Muscle of leg (tissue), 11 donors: Measurements from ENCODE around the gene GPC1. TPM values are rescaled to one million over a fixed set of nuclear protein-coding genes. Genes with fewer than 3 reads are reported as not detected.

ENCODE experiments used
- DNase-seq: peaks from one replicate; pipeline ENCODE4 v3.0.0; 2013
- H3K27ac ChIP-seq: one replicate; pipeline ENCODE4 v1.5.1; 2013; ENCODE audit warnings: mild to moderate bottlenecking, low read length, control low read depth
- H3K27me3 ChIP-seq: one replicate; pipeline ENCODE4 v1.6.1; 2013; ENCODE audit warnings: low read length; ENCODE audit not compliant: control insufficient read depth, insufficient read depth
- H3K36me3 ChIP-seq: one replicate; pipeline ENCODE4 v1.6.1; 2013; ENCODE audit warnings: low read length; ENCODE audit not compliant: control insufficient read depth, insufficient read depth
- H3K4me1 ChIP-seq: one replicate; pipeline ENCODE4 v1.6.1; 2013; ENCODE audit warnings: low read length; ENCODE audit not compliant: control insufficient read depth, insufficient read depth
- H3K4me3 ChIP-seq: one replicate; pipeline ENCODE4 v1.5.1; 2013; ENCODE audit warnings: low read length, control low read depth
- H3K9me3 ChIP-seq: replicated peaks from 2 replicates; pipeline ENCODE4 v1.6.1; 2013; ENCODE audit warnings: low read depth, low read length; ENCODE audit not compliant: control insufficient read depth
- WGBS: methylation state at CpG from one replicate; pipeline ENCODE4 v1.1.5; 2013; ENCODE audit warnings: missing lambda C conversion rate; ENCODE audit not compliant: insufficient coverage; 5-methylcytosine and 5-hydroxymethylcytosine counted together
- polyA plus RNA-seq, 8 donors: library from polyadenylated mRNA; unstranded; fragments of 120-200 nt; gene quantifications; one replicate each; pipeline versions ENCODE4 v1.2.1 to v1.2.3, GENCODE V29; 2013; ENCODE audit warnings: inconsistent platforms in 1 of 8, low replicate concordance in 1 of 8; ENCODE audit not compliant: insufficient read length in 8 of 8, insufficient read depth in 1 of 8
- total RNA-seq: library from RNA; stranded (reverse); fragments of 120-200 nt; gene quantifications from one replicate; pipeline ENCODE4 v1.2.4, GENCODE V29; 2013

The GPC1 gene
- total and polyA plus RNA-seq, 9 donors, result 21.1 to 111 (median 97.7) TPM

DNA sequence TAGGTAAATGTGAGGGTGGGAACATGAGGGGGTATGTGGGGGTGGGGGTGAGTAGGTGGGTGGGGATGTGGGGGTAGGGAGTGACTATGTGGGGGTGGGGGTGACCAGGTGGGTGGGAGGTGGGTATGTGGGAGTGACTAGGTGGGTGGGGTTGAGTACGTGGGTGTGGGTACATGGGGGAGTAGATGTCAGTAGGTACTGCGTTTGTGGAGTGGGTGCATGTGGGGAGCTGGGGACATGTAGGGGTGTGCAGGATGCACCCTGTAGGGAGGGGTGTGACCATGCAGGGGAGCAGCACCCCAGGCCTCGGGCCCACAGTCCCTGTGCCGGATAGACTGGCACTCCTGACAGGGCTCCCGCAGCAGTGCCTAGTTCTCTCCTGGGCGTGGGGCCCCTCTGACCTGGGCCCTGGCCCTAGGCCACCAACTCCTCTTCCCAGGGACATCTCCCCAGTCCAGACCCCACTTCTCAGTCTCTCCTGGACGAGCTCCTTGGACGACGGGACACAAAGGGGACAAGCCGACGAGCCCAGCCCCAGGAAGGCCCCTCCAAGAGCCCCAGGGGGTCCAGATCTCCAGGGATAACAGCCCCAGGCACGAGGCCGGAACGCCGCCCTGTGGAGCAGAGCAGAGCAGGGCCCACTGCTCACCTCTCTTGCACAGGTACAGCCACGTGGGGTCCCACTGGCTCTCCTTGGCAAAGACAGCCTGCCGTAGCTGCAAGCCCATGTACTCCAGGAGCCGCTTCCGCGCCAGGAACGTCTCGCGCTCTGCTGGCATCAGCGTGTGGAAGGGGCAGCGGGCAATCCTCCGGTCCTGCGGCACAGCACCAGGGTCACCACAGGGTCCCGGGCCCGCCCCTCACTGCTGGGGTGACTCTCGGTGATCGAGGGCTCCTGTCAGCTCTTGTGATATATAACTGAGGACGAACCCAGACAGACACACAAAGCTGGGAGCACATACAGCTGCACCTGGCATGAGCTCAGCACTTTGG lies 64.1 kb downstream of the GPC1 start:
- Histone ChIP-seq H3K4me1 (no peaks in the 10 kb centered on the region), H3K36me3 (peaks cover 11% of the 10 kb centered on the region), H3K27ac (no peak overlapping the region), H3K9me3 (no peaks in the 10 kb centered on the region), H3K27me3 (no peaks in the 10 kb centered on the region), H3K4me3 (no peak overlapping the region)
- 88% methylated on average over 28 of the region's 32 CpGs for WGBS
- DNase-seq, result no peak

DNA sequence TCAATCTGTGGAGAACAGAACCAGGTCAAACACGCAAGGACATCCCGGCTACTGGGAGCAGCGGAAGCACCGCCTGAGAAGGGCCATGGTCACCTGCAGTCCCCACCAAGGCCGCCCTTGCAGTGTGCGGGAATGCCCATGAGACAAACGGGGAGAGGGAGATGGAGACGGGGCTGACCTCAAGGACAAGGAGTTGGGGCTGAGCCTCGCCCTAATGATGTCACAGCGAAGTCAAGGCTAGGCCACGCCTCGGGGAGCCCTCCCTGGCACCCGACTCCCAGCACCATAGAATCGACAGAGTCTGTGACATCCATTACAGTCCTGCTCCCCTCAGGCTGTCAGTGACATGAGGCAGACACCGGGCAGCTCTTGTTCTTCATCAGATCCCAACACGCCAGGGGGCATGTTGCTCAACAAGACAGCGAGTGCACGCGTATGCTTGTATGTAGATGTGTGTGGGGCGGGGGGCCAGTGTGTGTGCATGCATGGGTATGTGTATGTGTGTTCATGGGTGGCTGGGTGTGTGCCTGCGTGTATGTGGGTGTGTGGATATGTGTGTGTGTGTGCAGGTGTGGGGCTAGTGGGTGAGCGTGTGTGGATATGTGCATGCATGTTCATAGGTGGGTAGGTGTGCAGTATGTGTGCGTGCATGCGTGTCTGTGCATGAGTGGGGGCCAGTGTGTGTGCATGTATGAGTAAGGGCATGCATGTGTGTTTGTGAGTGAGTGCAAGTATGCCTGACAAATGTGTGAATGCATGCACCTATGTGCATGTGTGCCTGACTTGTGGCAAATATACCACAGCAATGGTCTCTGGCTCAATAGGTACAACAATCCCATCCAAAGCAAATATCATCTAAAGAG lies 65.3 kb downstream of the GPC1 start:
- 87% methylated on average over 24 of the region's 24 CpGs for WGBS
- no peaks in the 10 kb centered on the region for H3K4me1 ChIP-seq
- no peak overlapping the region for H3K27ac ChIP-seq
- H3K4me3 ChIP-seq, result no peak overlapping the region
- no peak for DNase-seq
- H3K36me3 ChIP-seq, result peaks cover 11% of the 10 kb centered on the region
- H3K9me3 ChIP-seq, result no peaks in the 10 kb centered on the region
- H3K27me3 ChIP-seq, result no peaks in the 10 kb centered on the region

DNA sequence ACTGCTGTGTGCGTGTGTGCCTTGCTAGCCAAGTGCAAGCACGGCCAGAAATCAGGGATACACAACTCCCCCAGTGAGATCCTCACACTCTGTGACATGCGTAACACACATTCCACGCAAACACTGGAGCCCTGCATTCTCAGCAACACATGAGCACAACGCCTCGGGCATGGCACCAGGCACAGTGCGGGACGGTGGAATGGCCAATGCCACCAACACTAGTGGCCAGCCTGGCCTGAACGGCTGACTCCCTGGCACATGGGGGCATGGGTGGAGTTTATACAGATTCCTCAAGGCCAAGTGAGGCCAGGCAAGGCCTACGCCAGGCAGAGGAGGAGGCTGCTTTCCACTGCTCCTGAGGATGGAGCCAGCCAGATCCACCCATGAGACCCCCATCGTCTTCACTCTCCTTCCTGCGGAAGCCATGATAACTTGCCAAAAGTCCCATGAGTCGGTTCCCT lies 66.1 kb downstream of the GPC1 start:
- Histone ChIP-seq H3K4me3 (no peak overlapping the region), H3K9me3 (no peaks in the 10 kb centered on the region), H3K4me1 (no peaks in the 10 kb centered on the region), H3K27ac (no peak overlapping the region), H3K36me3 (peaks cover 11% of the 10 kb centered on the region), H3K27me3 (no peaks in the 10 kb centered on the region)
- DNase-seq, result no peak
- WGBS, result 78% methylated on average over 9 of the region's 13 CpGs

DNA sequence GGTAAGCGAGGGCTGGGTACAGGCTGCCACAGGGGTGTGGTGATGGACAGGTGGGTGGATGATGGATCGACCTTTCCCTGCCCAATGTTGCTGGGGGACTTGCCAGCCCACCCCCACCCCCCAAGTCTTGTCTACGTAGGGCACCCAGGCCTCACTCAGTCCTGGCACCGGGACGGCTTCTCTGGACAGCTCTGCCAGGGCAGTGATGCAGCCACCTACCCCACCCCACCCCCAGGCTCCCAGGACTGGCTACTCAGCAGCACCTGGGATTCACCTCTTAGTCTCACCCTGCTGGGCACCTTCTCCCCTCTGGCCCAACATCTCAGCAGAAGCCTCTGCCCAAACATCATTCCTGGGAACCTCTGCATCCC lies 66.6 kb downstream of the GPC1 start:
- DNase-seq, result no peak
- WGBS, result 100% methylated on average over 1 of the region's 5 CpGs
- no peak overlapping the region for H3K4me3 ChIP-seq

DNA sequence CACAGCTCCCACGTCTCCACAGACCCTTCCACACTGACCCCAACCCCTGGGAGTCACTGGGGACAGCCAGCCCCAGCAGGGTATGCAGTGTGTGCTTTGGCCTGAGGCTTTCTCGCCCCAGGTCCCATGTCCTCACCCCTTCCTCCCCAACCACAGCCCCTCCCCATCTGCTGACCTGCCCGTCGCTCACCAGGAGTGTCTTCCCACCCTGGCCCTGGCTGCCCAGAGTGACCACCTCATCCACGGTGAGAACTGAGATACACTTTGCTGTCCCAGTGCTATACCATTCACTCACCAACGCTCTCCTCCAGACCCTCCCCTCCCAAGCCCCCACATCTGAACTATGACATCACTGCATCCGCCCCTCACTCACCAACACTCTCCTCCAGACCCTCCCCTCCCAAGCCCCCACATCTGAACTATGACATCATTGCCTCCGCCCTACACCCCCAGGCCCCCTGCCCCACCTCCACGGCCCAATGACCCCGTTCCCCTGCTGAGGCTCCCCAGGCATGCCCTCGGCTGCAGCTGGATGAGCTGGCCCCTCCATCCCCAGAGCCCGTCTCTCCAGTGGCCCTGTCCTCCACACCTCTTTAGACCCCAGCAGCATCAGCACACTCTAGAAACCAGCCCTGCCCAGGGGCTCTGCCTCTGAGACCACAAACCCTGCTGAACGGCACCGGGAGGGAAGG lies 67.1 kb downstream of the GPC1 start:
- no peaks in the 10 kb centered on the region for H3K27me3 ChIP-seq
- H3K27ac ChIP-seq, result no peak overlapping the region
- H3K9me3 ChIP-seq, result no peaks in the 10 kb centered on the region
- 70% methylated on average over 12 of the region's 14 CpGs for WGBS
- H3K4me3 ChIP-seq, result no peak overlapping the region
- H3K4me1 ChIP-seq, result no peaks in the 10 kb centered on the region
- peaks cover 11% of the 10 kb centered on the region for H3K36me3 ChIP-seq
- DNase-seq, result no peak

More for the DNA sequence above, 66.6 kb downstream of the GPC1 start:
- Histone ChIP-seq H3K27ac (no peak overlapping the region), H3K9me3 (no peaks in the 10 kb centered on the region), H3K36me3 (peaks cover 11% of the 10 kb centered on the region), H3K27me3 (no peaks in the 10 kb centered on the region), H3K4me1 (no peaks in the 10 kb centered on the region)

DNA sequence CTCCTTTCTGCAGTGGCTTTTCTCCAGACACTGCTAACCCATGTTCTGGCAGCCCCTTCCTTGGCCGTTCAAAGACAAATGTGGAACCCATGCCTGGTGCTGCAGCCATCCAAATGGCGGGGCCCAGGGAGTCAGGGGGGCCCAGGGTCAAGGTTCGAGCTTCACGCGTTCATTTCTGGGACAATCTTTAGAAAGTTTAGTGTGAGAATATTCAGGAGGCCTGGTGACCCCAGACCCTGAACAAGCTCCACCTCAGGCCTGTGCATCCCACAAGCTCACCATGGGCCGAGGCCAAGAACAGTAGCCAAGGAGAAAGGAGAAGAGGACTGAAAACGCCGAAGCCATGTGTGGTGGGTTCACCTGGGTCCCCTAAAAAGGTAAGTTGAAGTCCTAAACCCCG lies 67.9 kb downstream of the GPC1 start:
- Histone ChIP-seq H3K27me3 (no peaks in the 10 kb centered on the region), H3K9me3 (no peaks in the 10 kb centered on the region), H3K4me3 (no peak overlapping the region), H3K36me3 (peaks cover 11% of the 10 kb centered on the region), H3K27ac (no peak overlapping the region), H3K4me1 (no peaks in the 10 kb centered on the region)
- WGBS, result 82% methylated on average over 6 of the region's 9 CpGs
- DNase-seq, result no peak

DNA sequence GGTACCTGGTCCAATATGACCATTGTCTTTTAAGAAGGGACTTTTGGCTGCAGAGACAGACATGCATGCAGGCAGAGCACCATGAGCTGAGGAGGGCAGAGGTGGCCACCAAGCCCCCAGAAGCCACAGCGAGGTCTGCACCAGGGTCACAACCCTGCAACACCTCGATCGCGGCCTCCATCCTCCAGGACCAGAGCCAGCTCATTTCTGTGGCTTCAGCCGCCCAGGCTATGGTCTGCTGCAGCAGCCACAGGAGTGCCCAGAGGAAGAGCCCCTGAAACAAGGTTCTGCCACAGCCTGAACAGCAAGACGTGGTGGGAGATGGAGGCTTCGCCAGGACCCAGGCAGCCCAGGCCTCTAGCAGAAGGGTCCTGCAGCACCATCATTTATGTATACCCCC lies 68.4 kb downstream of the GPC1 start:
- H3K9me3 ChIP-seq, result no peaks in the 10 kb centered on the region
- H3K4me1 ChIP-seq, result no peaks in the 10 kb centered on the region
- no peak overlapping the region for H3K4me3 ChIP-seq
- 92% methylated on average over 6 of the region's 7 CpGs for WGBS
- H3K27me3 ChIP-seq, result no peaks in the 10 kb centered on the region
- no peak for DNase-seq
- peaks cover 10% of the 10 kb centered on the region for H3K36me3 ChIP-seq
- H3K27ac ChIP-seq, result no peak overlapping the region

DNA sequence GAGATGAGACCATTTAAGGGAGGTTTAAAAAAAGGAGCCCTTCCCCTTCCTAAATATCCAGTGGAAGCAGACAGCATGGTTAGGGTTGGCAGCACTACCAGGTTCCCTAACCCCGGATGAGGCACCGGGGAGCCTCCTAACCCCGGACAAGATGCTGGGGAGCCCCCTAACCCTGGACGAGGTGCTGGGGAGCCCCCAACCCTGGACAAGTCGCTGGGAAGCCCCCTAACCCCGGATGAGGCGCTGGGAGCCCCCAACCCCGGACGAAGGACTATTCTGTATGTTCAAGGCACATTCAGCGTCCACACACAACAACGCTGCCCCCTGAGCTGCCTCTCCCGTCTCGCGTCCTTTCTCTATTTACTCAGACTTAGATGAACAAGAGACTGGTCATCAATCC lies 70.4 kb downstream of the GPC1 start:
- Histone ChIP-seq H3K4me3 (no peak overlapping the region), H3K36me3 (no peaks in the 10 kb centered on the region), H3K4me1 (no peaks in the 10 kb centered on the region), H3K27ac (no peak overlapping the region), H3K27me3 (no peaks in the 10 kb centered on the region), H3K9me3 (no peaks in the 10 kb centered on the region)
- DNase-seq, result no peak
- 85% methylated on average over 13 of the region's 14 CpGs for WGBS

DNA sequence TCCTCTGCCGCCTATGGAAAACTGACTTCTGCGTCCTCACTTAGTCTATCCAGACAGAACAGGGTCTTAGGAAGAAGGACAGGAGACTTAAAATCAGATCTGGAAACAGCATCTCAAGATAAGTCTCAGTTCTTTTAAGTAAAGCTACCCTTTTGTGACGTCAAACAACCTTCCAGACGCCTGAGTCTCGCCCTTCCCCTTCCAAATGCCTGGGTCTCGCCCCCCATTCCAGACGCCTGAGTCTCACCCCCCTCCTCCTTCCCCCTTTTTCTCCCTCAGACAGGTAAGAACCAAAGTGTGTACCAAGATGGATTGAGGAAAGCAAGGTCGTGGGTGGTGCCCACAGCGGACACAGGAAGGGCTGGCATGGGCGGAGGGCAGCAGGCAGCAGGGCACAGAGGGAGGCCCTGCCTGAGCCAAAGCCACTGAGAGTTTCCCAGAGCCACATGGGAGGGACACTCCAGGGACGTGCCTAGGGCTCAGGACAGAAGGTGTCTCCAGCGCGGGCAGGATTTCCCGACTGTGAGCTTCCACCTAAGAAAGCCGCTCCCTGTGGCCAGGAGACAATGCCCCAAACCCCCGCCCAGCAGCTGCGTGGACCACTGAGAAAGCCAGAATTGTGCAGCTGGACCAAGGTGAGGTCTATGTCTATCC lies 71.1 kb downstream of the GPC1 start:
- no peak overlapping the region for H3K4me3 ChIP-seq
- no peak for DNase-seq
- WGBS, result 71% methylated on average over 14 of the region's 17 CpGs
- no peaks in the 10 kb centered on the region for H3K4me1 ChIP-seq
- H3K9me3 ChIP-seq, result no peaks in the 10 kb centered on the region
- H3K36me3 ChIP-seq, result no peaks in the 10 kb centered on the region
- H3K27me3 ChIP-seq, result no peaks in the 10 kb centered on the region
- H3K27ac ChIP-seq, result no peak overlapping the region
